HG03460 (cell line): ENCODE data around the gene KAZALD1.
"Not testable (repeated sequence)": the region's sequence is repeated elsewhere in the genome, so short reads cannot be mapped to it uniquely, and the experiment has no call there.

ENCODE experiments used
- ATAC-seq: cut with Tn5 transposase; IDR thresholded peaks from one replicate; pipeline ENCODE4 v1.9.1; 2021; ENCODE audit not compliant: unreplicated experiment

Gene KAZALD1

GRCh38 chr10:101029520-101030295 lies 32.1 kb upstream of the KAZALD1 start:
- ATAC-seq = no peak

- ATAC-seq = no peak
Observed at GRCh38 chr10:101030496-101031127, 31.2 kb upstream of the KAZALD1 start.

GRCh38 chr10:101031128-101031795 lies 30.5 kb upstream of the KAZALD1 start, which contains the start of the genes PDZD7 and SFXN3:
PDZD7 (minus strand) TSS chr10:101031129; CDS start chr10:101030219, 910 bp downstream.
SFXN3 (plus strand) TSS chr10:101031234; CDS start chr10:101034695, 3,461 bp downstream.
- peak; percentile 89 for ATAC-seq

GRCh38 chr10:101031796-101032636 lies 29.8 kb upstream of the KAZALD1 start:
- ATAC-seq = no peak

GRCh38 chr10:101032637-101033224 lies 29.1 kb upstream of the KAZALD1 start:
- ATAC-seq = no peak

GRCh38 chr10:101033276-101033675 lies 28.5 kb upstream of the KAZALD1 start:
- ATAC-seq = no peak

- not testable (repeated sequence) for ATAC-seq
Observed at GRCh38 chr10:101034404-101034803, 27.4 kb upstream of the KAZALD1 start.

GRCh38 chr10:101035314-101035713 lies 26.5 kb upstream of the KAZALD1 start:
- ATAC-seq = no peak

GRCh38 chr10:101035916-101036702 lies 25.7 kb upstream of the KAZALD1 start:
- no peak for ATAC-seq

GRCh38 chr10:101036726-101037125 lies 25.1 kb upstream of the KAZALD1 start:
- ATAC-seq = no peak

- ATAC-seq = no peak
Observed at GRCh38 chr10:101038484-101038883, 23.3 kb upstream of the KAZALD1 start.

GRCh38 chr10:101040061-101040460 lies 21.7 kb upstream of the KAZALD1 start:
- ATAC-seq = no peak

GRCh38 chr10:101040851-101041250 lies 20.9 kb upstream of the KAZALD1 start:
- ATAC-seq = no peak

GRCh38 chr10:101041252-101041761 lies 20.5 kb upstream of the KAZALD1 start:
- ATAC-seq = peak; percentile 67

GRCh38 chr10:101042118-101042517 lies 19.7 kb upstream of the KAZALD1 start:
- no peak for ATAC-seq

- peak; percentile 97 for ATAC-seq
Observed at GRCh38 chr10:101042667-101043362, 19.0 kb upstream of the KAZALD1 start.

- ATAC-seq = no peak
Observed at GRCh38 chr10:101043363-101043707, 18.5 kb upstream of the KAZALD1 start.

- no peak for ATAC-seq
Observed at GRCh38 chr10:101044117-101044516, 17.7 kb upstream of the KAZALD1 start.
